Activated CD8-positive, alpha-beta memory T cell treated with anti-CD3 and anti-CD28 coated beads, Interleukin-2, amount 10 ng/mL, durations not matched to agents 7 days and 5 days (primary cell): ENCODE measurements around the gene RAD51B. TPM values are rescaled to one million over a fixed set of nuclear protein-coding genes. Genes with fewer than 3 reads are reported as not detected.

Experiments used
- ATAC-seq: fragments of 150-1000 bp; cut with Tn5 transposase; one replicate; pipeline ENCODE4 v1.10.0; 2021; ENCODE audit warnings: moderate library complexity
- CTCF ChIA-PET: fragments of 350-600 bp; sonication (Branson Sonifier 250); formaldehyde crosslinking; loops from one replicate; lab custom pipeline; 2021; ENCODE audit warnings: antibody characterized with exemption; lab: Charles Lee
- DNase-seq: peaks from one replicate; pipeline ENCODE4 v3.0.0-alpha.2; 2020
- H3K27ac Mint-ChIP-seq: one replicate; pipeline ENCODE4 v1.8.0; 2021; ENCODE audit warnings: mild to moderate bottlenecking, mixed read lengths
- H3K27me3 Mint-ChIP-seq: one replicate; pipeline ENCODE4 v1.8.0; 2021; ENCODE audit warnings: mixed read lengths
- H3K36me3 Mint-ChIP-seq: one replicate; pipeline ENCODE4 v1.8.0; 2021; ENCODE audit warnings: mild to moderate bottlenecking, mixed read lengths
- H3K4me1 Mint-ChIP-seq: one replicate; pipeline ENCODE4 v1.8.0; 2021; ENCODE audit warnings: mixed read lengths
- H3K4me3 Mint-ChIP-seq: one replicate; pipeline ENCODE4 v1.8.0; 2021; ENCODE audit warnings: mild to moderate bottlenecking, moderate library complexity, mixed read lengths
- H3K9me3 Mint-ChIP-seq: one replicate; pipeline ENCODE4 v1.8.0; 2022; ENCODE audit warnings: low read depth, mixed read lengths
- total RNA-seq, 2 experiments: library from RNA; stranded (reverse); gene quantifications; one replicate each; pipeline ENCODE4 v1.2.3, GENCODE V29; 2021

Gene RAD51B
- total RNA-seq, 2 experiments from 2014 or later, result 35.3 to 55.5 TPM

DNA sequence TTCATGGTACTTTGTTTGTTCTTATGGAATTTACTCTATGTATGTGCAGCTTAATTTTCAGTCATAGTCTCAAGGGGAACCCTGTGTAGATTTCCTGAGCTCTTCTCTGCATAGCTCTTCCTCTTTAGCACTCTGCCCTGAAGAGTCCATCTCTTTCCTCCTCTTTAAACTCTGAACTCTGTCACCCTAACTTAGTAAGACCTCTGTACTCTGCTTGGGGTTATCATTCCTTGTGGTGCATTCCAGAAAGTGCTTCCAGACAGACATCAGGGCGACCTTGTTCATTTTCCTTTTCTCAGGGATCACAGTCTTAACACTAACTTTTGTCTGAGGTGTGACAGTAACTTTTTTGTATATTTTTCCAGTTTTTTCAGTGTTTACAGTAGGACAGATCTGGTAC is 179.3 kb downstream of the RAD51B start:
- Mint-ChIP-seq H3K36me3 (peaks cover 2% of the 10 kb centered on the region), H3K4me1 (no peaks in the 10 kb centered on the region), H3K4me3 (no peak overlapping the region), H3K27me3 (no peaks in the 10 kb centered on the region), H3K27ac (no peak overlapping the region), H3K9me3 (no peaks in the 10 kb centered on the region)
- ATAC-seq, result no peak
- CTCF ChIA-PET, result no interaction called here
- DNase-seq, result no peak

GRCh38 chr14:67999290-67999689 is 179.7 kb downstream of the RAD51B start:
- Mint-ChIP-seq H3K9me3 (no peaks in the 10 kb centered on the region), H3K36me3 (peaks cover 2% of the 10 kb centered on the region), H3K4me1 (no peaks in the 10 kb centered on the region), H3K27ac (no peak overlapping the region), H3K4me3 (no peak overlapping the region), H3K27me3 (no peaks in the 10 kb centered on the region)
- ATAC-seq (no peak), DNase-seq (no peak)
- CTCF ChIA-PET, result no interaction called here

DNA sequence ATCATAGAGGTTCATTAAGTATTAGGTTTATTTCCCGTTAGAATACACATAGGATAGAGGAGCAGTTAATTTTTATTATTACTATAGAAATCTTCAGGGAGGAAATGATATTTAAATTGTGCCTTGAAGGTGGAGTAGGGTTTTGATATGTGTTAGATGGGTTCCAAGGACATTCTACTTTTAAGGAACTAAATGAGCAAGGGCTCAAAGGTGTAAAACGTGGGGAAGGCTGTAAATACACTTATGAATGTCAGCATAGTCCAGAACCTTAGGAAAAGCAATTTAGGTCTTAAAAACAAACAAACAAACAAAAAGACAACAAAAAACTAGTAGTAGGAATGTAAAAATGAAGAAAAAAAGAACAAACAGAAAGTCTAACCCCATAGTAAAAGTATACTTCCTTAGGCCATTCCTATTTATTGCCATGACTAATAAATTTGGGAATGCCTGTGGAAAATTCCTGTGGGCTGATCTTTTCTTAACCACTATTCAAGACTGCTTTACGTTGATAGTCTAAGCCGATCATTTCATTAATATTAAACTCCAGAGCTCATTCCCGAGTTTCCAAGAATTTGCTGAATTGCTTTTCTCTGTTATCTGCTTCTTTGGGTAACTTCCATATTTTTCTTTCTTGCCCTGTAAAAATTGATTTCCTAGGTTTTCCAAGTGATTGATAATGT is 180.3 kb downstream of the RAD51B start:
- Mint-ChIP-seq H3K27me3 (no peaks in the 10 kb centered on the region), H3K4me3 (no peak overlapping the region), H3K9me3 (no peaks in the 10 kb centered on the region), H3K27ac (no peak overlapping the region), H3K4me1 (no peaks in the 10 kb centered on the region), H3K36me3 (peaks cover 2% of the 10 kb centered on the region)
- CTCF ChIA-PET, result no interaction called here
- ATAC-seq, result no peak
- DNase-seq, result no peak

DNA sequence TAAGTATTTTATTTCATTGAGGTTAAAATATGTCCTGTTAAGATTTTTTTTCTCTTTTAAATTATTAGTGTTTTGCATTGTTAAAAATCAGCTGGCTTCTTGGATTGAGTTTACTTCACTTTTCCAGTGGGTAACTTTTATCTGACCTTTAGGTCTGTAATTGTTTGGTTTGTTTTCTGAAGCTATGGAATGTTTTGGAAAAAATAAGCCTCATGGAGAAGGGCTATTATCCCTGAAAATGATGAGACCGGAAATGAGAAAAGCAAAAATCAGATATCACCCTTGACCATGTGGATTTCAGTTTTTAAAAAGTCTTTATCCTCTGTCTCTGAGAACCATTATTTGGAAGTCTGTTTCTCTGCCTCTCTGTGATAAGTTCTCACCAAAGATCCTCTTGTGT is 180.9 kb downstream of the RAD51B start:
- Mint-ChIP-seq H3K9me3 (no peaks in the 10 kb centered on the region), H3K36me3 (peaks cover 2% of the 10 kb centered on the region), H3K27me3 (no peaks in the 10 kb centered on the region), H3K4me1 (no peaks in the 10 kb centered on the region), H3K4me3 (no peak overlapping the region), H3K27ac (no peak overlapping the region)
- CTCF ChIA-PET, result interaction anchor here (1.2 kb wide), 1 partner anchor 9 kb away, joined by 3 read pairs; no protein-coding TSS in a partner anchor
- no peak for DNase-seq
- ATAC-seq, result no peak

DNA sequence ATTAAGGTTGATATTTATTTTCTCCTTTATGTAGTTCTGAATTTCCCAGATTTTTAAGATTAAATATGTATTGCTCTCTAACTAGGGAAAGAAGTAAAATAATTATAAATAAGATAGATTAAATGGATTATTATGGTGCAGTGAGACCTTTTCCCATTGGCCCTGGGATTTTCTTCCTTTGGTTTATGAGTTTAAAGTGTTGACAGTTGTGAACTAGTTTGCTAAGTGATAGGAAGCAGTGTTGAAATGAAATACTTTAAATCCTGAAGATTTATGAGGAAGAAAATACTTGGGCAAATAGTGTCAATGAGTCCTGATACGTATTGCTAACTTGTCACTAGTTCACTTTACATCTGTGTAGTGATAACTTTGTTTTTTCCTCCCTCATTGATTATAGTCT is 188.9 kb downstream of the RAD51B start:
- Mint-ChIP-seq H3K4me1 (no peaks in the 10 kb centered on the region), H3K36me3 (no peaks in the 10 kb centered on the region), H3K9me3 (no peaks in the 10 kb centered on the region), H3K27ac (no peak overlapping the region), H3K27me3 (no peaks in the 10 kb centered on the region), H3K4me3 (no peak overlapping the region)
- DNase-seq, result no peak
- CTCF ChIA-PET, result no interaction called here
- no peak for ATAC-seq

GRCh38 chr14:68011406-68012028 is 191.9 kb downstream of the RAD51B start:
- no peaks in the 10 kb centered on the region for H3K4me1 Mint-ChIP-seq
- CTCF ChIA-PET, result no interaction called here

DNA sequence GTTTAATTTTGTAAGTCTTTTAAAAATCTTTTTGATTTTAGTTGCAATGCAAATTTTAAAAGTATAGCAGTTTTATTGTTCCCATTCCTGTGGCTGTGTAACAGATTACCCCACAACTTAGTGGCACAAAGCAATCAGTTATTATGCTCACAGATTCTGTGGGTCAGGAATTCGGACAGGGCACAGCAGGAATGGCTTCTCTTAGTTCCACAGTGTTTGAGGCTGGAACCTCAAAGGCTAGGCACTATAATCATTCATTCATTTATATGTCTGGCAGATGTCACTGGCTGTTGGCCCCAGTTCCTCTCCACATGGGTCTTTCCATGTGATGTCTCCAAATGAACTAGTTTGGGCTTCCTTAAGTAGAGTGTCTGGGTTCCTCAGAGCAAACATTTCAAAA is 193.3 kb downstream of the RAD51B start:
- ATAC-seq, result no peak
- Mint-ChIP-seq H3K4me3 (no peak overlapping the region), H3K9me3 (no peaks in the 10 kb centered on the region), H3K36me3 (peaks cover 2% of the 10 kb centered on the region), H3K27ac (no peak overlapping the region), H3K4me1 (no peaks in the 10 kb centered on the region), H3K27me3 (no peaks in the 10 kb centered on the region)
- DNase-seq, result no peak
- CTCF ChIA-PET, result no interaction called here

More at GRCh38 chr14:68011406-68012028, 191.9 kb downstream of the RAD51B start:
- Mint-ChIP-seq H3K36me3 (peaks cover 2% of the 10 kb centered on the region), H3K9me3 (no peaks in the 10 kb centered on the region), H3K27me3 (no peaks in the 10 kb centered on the region), H3K27ac (no peak overlapping the region), H3K4me3 (no peak overlapping the region)
- no peak for ATAC-seq
- no peak for DNase-seq

DNA sequence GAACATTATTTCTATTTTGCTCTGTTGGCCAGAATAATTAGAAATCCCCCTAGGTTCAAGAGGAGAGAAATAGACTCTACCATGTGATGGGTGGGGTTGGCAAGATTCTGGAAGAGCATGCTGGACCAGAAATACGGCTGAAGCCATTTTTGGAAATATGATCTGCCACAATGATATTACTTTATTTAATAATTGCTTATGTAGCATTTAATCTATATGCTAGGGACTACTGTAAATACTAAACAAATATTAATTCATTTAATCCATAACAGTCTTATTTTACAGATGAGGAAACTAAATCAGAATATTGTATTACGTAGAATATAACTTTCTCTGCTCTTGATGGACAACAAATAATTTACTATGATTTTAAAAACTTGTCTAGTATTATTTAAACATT is 193.7 kb downstream of the RAD51B start:
- Mint-ChIP-seq H3K27me3 (no peaks in the 10 kb centered on the region), H3K9me3 (no peaks in the 10 kb centered on the region)
- CTCF ChIA-PET, result no interaction called here

DNA sequence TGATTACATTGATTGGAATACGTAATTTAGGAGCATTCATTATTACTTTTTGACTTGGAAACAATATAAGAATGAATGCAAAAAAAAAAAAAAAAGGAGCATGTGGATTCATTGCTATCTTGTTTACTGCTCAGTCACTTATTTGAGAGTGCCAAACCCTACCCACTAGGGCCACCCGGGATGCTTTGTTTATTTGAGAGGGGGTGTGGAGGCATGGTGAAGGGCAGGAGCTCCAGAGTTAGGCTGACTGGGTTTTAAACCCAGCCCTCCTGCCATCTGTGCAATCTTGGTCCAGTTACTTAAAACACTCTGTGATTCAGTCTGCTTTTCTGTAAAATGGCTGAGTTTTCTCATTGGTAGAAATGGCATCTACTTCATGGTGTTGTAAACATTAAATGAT is 195.2 kb downstream of the RAD51B start:
- no peak for ATAC-seq
- H3K27ac Mint-ChIP-seq, result no peak overlapping the region
- CTCF ChIA-PET, result no interaction called here

More for the DNA sequence above, 193.7 kb downstream of the RAD51B start:
- Mint-ChIP-seq H3K4me1 (no peaks in the 10 kb centered on the region), H3K27ac (no peak overlapping the region), H3K4me3 (no peak overlapping the region), H3K36me3 (peaks cover 2% of the 10 kb centered on the region)
- no peak for DNase-seq
- ATAC-seq, result no peak

DNA sequence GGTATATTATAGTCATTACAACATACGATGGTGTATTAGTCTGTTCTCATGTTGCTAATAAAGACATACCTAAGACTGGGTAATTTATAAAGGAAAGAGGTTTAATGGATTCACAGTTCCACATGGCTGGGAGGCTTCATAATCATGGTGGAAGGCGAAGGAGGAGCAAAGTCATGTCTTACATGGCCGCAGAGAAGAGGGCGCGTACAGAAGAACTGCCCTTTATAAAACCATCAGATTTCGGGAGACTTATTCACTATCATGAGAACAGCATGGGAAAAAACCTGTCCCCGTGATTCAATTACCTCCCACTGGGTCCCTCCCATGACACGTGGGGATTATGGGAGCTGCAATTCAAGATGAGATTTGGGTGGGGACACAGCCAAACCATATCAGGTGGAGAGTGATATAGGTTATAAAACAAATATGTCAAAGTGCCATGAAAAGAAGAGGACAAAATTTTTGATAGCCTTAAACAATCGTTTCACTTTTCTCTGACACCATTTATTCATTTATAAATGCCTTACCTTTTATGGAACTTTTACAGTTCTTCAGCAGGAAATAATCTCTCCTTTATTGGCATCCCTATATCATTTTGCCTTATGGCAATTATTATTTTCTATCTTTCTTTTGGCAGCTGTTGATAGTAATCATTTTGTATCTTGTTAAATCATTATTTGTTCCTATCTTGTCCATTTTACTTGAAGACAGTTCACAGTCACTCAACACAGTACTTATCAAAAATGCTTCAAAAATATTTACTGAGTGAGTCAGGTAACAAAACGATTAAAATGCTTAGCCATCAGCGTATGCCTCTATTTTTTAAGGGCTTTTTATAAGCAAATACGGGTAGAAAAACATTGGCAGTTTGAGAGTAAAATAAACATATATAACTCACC is 196.0 kb downstream of the RAD51B start:
- H3K27ac Mint-ChIP-seq, result no peak overlapping the region
- no peak overlapping the region for H3K4me3 Mint-ChIP-seq
- no peaks in the 10 kb centered on the region for H3K27me3 Mint-ChIP-seq
- peaks cover 2% of the 10 kb centered on the region for H3K36me3 Mint-ChIP-seq
- ATAC-seq (no peak), DNase-seq (no peak)
- CTCF ChIA-PET, result no interaction called here
- no peaks in the 10 kb centered on the region for H3K9me3 Mint-ChIP-seq
- H3K4me1 Mint-ChIP-seq, result no peaks in the 10 kb centered on the region

More for the DNA sequence above, 195.2 kb downstream of the RAD51B start:
- no peaks in the 10 kb centered on the region for H3K4me1 Mint-ChIP-seq
- H3K27me3 Mint-ChIP-seq, result no peaks in the 10 kb centered on the region
- peaks cover 2% of the 10 kb centered on the region for H3K36me3 Mint-ChIP-seq
- no peaks in the 10 kb centered on the region for H3K9me3 Mint-ChIP-seq
- no peak overlapping the region for H3K4me3 Mint-ChIP-seq
- no peak for DNase-seq

DNA sequence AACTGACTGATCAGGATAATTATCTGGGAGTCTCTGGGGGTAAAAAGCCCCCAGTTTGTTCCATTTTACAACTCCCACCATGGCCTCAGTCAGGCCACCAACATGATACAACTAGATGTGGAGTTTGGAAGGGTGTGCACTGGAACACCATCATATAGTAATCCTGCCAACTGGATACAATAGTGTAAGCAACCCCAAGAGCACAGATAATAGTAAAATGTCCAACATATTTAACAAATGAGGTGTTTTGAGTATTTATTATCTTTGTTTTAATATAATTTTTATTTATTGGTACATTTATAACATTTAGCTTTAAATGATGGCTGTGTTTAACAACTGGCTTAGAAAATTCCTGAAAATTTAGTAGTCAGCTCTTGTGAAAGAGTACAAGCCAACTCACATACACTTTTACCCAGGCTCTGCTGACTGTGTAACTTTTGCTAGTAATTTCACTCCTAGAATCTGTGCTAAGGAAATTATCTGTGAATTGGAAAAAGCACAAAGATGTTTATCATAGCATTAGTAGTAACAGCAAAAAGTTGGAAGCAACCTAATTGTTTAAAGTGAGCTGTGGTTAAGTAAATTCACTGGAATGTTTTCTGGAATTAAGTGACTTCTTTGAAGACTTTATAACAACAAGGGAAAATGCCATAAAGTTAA is 196.8 kb downstream of the RAD51B start:
- Mint-ChIP-seq H3K27me3 (no peaks in the 10 kb centered on the region), H3K36me3 (peaks cover 2% of the 10 kb centered on the region), H3K27ac (no peak overlapping the region), H3K4me1 (no peaks in the 10 kb centered on the region), H3K9me3 (no peaks in the 10 kb centered on the region), H3K4me3 (no peak overlapping the region)
- CTCF ChIA-PET, result no interaction called here
- no peak for ATAC-seq
- no peak for DNase-seq

GRCh38 chr14:68018598-68018997 is 199.0 kb downstream of the RAD51B start:
- Mint-ChIP-seq H3K4me3 (no peak overlapping the region), H3K9me3 (no peaks in the 10 kb centered on the region), H3K27ac (no peak overlapping the region), H3K27me3 (no peaks in the 10 kb centered on the region), H3K36me3 (peaks cover 2% of the 10 kb centered on the region), H3K4me1 (no peaks in the 10 kb centered on the region)
- CTCF ChIA-PET, result no interaction called here
- no peak for DNase-seq
- no peak for ATAC-seq

GRCh38 chr14:68020493-68020892 is 200.9 kb downstream of the RAD51B start:
- no peak overlapping the region for H3K27ac Mint-ChIP-seq
- no peaks in the 10 kb centered on the region for H3K36me3 Mint-ChIP-seq
- no peaks in the 10 kb centered on the region for H3K4me1 Mint-ChIP-seq
- CTCF ChIA-PET, result no interaction called here
- DNase-seq (no peak), ATAC-seq (no peak)
- H3K4me3 Mint-ChIP-seq, result no peak overlapping the region
- no peaks in the 10 kb centered on the region for H3K27me3 Mint-ChIP-seq
- no peaks in the 10 kb centered on the region for H3K9me3 Mint-ChIP-seq
